HG02970 (cell line): ENCODE measurements around the gene SLC13A4.
"Not testable (repeated sequence)": the region's sequence is repeated elsewhere in the genome, so short reads cannot be mapped to it uniquely, and the experiment has no call there.

Experiments used
- ATAC-seq: cut with Tn5 transposase; IDR thresholded peaks from one replicate; pipeline ENCODE4 v1.9.1; 2021; ENCODE audit warnings: mild to moderate bottlenecking, moderate library complexity, moderate number of reproducible peaks; ENCODE audit not compliant: unreplicated experiment, low FRiP score

Gene SLC13A4

GRCh38 chr7:135728136-135728669, at the start of gene SLC13A4:
Gene SLC13A4, minus strand, starts transcription at chr7:135728186. Its CDS starts 690 bp downstream, at chr7:135727496.
- ATAC-seq = no peak

GRCh38 chr7:135775915-135776314, 47.9 kb upstream of the SLC13A4 start:
- not testable (repeated sequence) for ATAC-seq

- ATAC-seq = no peak
Measured at GRCh38 chr7:135775230-135775629, 47.2 kb upstream of the SLC13A4 start.

- ATAC-seq = no peak
Measured at GRCh38 chr7:135774284-135774683, 46.3 kb upstream of the SLC13A4 start.

- no peak for ATAC-seq
Measured at GRCh38 chr7:135773464-135773863, 45.5 kb upstream of the SLC13A4 start.

- ATAC-seq = no peak
Measured at GRCh38 chr7:135772639-135773222, 44.7 kb upstream of the SLC13A4 start.

GRCh38 chr7:135771961-135772638, 44.1 kb upstream of the SLC13A4 start:
- no peak for ATAC-seq

GRCh38 chr7:135771051-135771450, 43.1 kb upstream of the SLC13A4 start:
- no peak for ATAC-seq

GRCh38 chr7:135770139-135770710, 42.2 kb upstream of the SLC13A4 start:
- ATAC-seq = no peak

- ATAC-seq = no peak
Measured at GRCh38 chr7:135769005-135769802, 41.2 kb upstream of the SLC13A4 start.

GRCh38 chr7:135768467-135768866, 40.5 kb upstream of the SLC13A4 start:
- ATAC-seq = no peak

- no peak for ATAC-seq
Measured at GRCh38 chr7:135768064-135768463, 40.1 kb upstream of the SLC13A4 start.

- ATAC-seq = no peak
Measured at GRCh38 chr7:135763261-135763660, 35.3 kb upstream of the SLC13A4 start.

GRCh38 chr7:135761751-135762488, 33.9 kb upstream of the SLC13A4 start:
- ATAC-seq = no peak

- ATAC-seq = no peak
Measured at GRCh38 chr7:135759532-135759931, 31.5 kb upstream of the SLC13A4 start.

- no peak for ATAC-seq
Measured at GRCh38 chr7:135758531-135758932, 30.5 kb upstream of the SLC13A4 start.

- ATAC-seq = no peak
Measured at GRCh38 chr7:135757719-135758411, 29.9 kb upstream of the SLC13A4 start.

GRCh38 chr7:135756191-135756590, 28.2 kb upstream of the SLC13A4 start:
- no peak for ATAC-seq

- ATAC-seq = no peak
Measured at GRCh38 chr7:135755351-135755753, 27.4 kb upstream of the SLC13A4 start.
